Measurements from ENCODE around the gene SLAIN2.

GRCh38 chr4:48334236-48334635 lies 7.1 kb upstream of the SLAIN2 start:
- no peak for TF ChIP-seq YY1 (IDR thresholded peaks at IDR 0.05; ENCODE audit: insufficient read depth, insufficient read length)
- no peak for TF ChIP-seq ZNF274 (IDR thresholded peaks at IDR 0.05; ENCODE audit: low read depth, low read length)
- TF ChIP-seq SUZ12 (IDR thresholded peaks at IDR 0.05; ENCODE audit: extremely low read depth, insufficient read depth, insufficient read length), result no peak

All from NT2/D1 (cell line).